ENCODE results near the gene PPT1.

The PPT1 gene

DNA sequence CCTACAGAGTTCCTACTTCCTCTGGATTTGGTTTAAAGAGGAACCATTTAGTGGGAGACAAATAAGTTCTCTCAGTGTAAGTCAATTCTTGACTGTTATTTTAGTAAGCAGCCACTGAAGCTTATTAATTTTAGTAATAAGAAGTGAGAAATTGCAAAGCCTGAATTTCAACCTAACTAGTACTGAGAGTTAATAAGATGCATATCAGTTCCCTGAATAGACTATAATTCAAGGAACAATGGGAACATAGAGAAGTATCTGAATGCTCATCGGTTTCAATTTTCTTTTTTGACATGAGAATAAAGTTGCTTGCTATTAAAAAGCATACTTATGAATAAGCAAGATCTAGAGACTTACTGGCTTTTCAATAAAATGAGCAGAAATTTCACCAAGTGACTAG, 8.0 kb upstream of the PPT1 start:
- no peak overlapping the region for H3K4me3 ChIP-seq (ENCODE audit: low read depth, low read length)
- TF ChIP-seq, protein P1, sequence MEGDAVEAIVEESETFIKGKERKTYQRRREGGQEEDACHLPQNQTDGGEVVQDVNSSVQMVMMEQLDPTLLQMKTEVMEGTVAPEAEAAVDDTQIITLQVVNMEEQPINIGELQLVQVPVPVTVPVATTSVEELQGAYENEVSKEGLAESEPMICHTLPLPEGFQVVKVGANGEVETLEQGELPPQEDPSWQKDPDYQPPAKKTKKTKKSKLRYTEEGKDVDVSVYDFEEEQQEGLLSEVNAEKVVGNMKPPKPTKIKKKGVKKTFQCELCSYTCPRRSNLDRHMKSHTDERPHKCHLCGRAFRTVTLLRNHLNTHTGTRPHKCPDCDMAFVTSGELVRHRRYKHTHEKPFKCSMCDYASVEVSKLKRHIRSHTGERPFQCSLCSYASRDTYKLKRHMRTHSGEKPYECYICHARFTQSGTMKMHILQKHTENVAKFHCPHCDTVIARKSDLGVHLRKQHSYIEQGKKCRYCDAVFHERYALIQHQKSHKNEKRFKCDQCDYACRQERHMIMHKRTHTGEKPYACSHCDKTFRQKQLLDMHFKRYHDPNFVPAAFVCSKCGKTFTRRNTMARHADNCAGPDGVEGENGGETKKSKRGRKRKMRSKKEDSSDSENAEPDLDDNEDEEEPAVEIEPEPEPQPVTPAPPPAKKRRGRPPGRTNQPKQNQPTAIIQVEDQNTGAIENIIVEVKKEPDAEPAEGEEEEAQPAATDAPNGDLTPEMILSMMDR (IDR thresholded peaks at IDR 0.05; ENCODE audit: low read depth, low read length) = no peak

DNA sequence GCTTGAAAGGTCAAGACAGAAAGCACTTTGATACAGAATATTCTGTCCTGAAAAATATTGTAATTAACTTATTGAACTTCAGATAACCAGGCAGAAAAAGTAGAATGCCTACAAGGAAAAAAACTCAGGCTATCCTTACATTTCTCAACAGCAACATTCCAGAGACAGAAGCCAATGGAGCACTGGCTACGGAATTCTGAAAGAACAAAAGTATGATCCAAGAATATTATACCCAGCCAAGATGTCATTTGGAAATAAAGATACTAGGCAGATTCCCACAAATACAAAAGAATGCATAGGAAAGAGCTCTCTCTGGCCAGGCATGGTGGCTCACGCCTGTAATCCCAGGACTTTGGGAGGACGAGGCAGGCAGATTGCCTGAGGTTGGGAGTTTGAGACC, 5.8 kb upstream of the PPT1 start:
- no peak overlapping the region for H3K4me3 ChIP-seq (ENCODE audit: low read depth, low read length)
- TF ChIP-seq, protein P1 (IDR thresholded peaks at IDR 0.05; ENCODE audit: low read depth, low read length) = no peak

DNA sequence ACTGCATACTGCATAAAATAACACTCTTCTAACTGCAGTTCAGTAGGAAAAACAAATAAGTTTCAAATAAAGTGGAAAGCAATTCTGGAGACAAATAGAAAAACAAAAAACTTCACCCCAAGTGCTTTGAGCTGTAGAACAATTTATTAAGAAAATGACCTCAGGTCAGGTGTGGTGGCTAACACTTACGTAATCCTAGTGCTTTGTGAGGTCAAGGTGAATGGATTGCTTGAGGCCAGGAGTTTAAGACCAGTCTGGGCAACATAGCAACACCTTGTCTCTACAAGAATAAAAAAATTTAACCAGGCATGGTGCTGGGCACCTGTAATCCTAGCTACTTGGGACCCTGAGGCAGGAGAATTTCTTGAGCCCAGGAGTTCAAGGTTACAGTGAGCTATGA, 5.0 kb upstream of the PPT1 start:
- no peak overlapping the region for H3K4me3 ChIP-seq (ENCODE audit: low read depth, low read length)

DNA sequence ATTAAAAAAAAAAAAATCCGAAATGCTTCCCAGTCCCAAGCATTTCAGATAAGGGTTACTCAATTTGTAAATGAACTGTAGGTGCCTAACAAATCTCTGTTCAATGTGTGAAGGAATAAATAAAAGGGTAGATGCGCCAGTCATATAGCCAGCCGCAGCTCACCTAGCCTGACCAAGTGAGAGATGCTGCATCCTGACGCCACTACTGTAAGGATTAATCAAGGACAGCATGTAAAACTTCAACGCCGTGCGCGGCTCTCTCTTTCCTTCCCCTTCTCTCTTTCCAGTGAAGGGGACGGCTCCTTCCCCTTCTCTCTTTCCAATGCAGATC, 441 bp downstream of the PPT1 start:
- peak overlapping the region; percentile 83 for H3K4me3 ChIP-seq (ENCODE audit: low read depth, low read length)
- TF ChIP-seq, protein P1 (IDR thresholded peaks at IDR 0.05; ENCODE audit: low read depth, low read length) = no peak

More for the DNA sequence above, 5.0 kb upstream of the PPT1 start:
- TF ChIP-seq, protein P1 (IDR thresholded peaks at IDR 0.05; ENCODE audit: low read depth, low read length) = no peak

DNA sequence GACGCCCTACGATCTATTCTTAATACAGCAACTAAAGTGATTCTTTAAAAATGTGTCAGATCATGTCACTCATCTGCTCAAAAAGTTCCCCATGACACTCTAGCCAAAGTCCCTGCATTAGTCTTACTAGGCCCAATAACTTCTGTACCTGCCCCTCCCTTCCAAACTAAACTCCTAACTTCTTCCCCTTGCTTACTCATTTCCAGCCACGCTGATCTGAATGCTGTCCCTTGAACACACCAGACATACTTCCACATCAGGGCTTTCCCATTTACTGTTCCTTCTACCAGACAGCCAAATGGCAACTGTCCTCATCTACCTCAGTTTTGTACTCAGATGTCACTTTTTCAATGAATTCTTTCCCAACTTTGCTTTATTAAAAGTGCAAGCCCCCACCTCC, 1.2 kb downstream of the PPT1 start:
- TF ChIP-seq, protein P1 (IDR thresholded peaks at IDR 0.05; ENCODE audit: low read depth, low read length) = no peak
- no peak overlapping the region for H3K4me3 ChIP-seq (ENCODE audit: low read depth, low read length)

DNA sequence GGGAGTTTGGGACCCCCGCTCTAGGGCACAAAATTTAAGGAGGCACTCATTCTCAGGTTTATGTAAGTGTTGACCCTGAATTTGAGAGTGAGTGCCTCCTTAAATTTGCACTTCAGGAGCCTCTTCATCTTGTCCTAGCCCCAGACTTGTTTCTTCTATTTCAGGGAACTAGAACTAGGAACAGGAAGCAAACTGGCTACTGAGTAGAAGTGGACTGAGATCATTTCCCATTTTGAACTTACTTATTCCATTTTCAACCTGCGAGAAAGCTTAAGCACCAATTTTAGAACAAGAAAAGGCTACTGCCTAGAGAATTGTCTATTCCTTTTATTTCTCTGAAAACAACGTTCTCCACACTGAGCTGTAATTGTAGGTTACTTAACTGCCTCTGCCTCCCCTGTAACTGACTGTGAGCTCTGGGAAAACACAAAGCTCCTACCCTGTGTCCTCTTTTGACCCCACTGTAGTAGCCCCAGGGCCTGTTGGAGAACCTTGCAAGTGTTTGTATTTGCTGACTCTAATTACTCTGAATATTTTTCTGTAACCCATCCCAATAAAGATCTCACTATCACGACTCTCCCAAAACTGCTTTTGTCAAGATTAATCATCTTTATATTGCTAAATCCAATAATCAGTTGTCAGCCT, 2.5 kb downstream of the PPT1 start:
- no peak overlapping the region for H3K4me3 ChIP-seq (ENCODE audit: low read depth, low read length)
- TF ChIP-seq, protein P1 (IDR thresholded peaks at IDR 0.05; ENCODE audit: low read depth, low read length) = no peak

DNA sequence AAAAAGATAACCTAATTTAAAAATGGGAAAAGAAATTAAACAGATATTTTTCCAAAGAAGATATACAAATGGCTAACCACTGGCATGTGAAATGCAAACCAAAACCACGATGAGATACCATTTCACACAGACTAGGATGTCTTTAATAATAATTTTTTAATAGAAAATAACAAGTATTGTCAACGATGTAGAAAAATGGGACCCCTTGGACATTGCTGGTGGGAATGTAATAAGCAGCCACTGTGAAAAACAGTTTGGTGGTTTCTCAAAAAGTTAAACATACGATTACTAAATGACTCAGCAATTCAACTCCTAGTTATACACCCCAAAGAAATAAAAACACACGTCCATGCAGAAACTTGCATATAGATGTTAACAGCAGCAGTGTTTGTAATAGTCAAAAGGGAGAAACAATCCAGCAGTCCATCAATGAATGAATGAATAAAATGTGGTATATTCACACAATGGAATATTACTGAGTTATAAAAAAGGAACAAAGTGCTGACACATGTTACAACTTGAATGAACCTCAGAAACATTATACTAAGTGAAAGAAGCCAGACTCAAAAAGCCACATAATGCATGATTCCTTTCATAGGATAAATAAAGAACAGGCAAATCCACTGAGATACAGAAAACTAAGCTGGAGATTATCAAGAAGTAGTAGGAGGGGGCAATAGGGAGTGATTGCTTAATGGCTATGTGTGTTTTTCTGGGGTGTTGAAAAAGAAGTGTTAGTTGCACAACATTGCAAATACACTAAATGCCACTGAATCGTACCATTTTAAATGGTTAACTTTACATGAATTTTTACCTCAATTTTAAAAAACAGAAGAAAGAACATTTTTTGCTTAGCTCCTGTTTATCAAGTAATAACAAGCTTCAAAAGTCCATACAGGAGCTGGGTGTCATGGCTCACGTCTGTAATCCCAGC, 4.1 kb downstream of the PPT1 start:
- TF ChIP-seq, protein P1 (IDR thresholded peaks at IDR 0.05; ENCODE audit: low read depth, low read length) = no peak
- no peak overlapping the region for H3K4me3 ChIP-seq (ENCODE audit: low read depth, low read length)
